Endodermal cell (in vitro differentiated cells): ENCODE results near the gene ZFP69. TPM values are rescaled to one million over a fixed set of nuclear protein-coding genes. Genes with fewer than 3 reads are reported as not detected.

ENCODE experiments used
- DNase-seq: peaks from one replicate; pipeline ENCODE4 v3.0.0-alpha.2; 2017
- H3K27ac ChIP-seq: 2 replicates; pipeline ENCODE4 v1.5.1; 2013; ENCODE audit warnings: mild to moderate bottlenecking, low read depth, low read length, moderate library complexity
- H3K27me3 ChIP-seq: 2 replicates; pipeline ENCODE4 v1.6.1; 2013; ENCODE audit warnings: mild to moderate bottlenecking, low read length, moderate library complexity; ENCODE audit not compliant: insufficient read depth, control insufficient read depth, poor library complexity, severe bottlenecking
- H3K36me3 ChIP-seq: 2 replicates; pipeline ENCODE4 v1.7.0; 2013; ENCODE audit warnings: mild to moderate bottlenecking, low read length, moderate library complexity; ENCODE audit not compliant: control insufficient read depth, insufficient read depth
- H3K4me1 ChIP-seq: one replicate; pipeline ENCODE4 v1.7.0; 2013; ENCODE audit warnings: low read length; ENCODE audit not compliant: control insufficient read depth, insufficient read depth
- H3K4me3 ChIP-seq: 2 replicates; pipeline ENCODE4 v1.5.1; 2013; ENCODE audit warnings: mild to moderate bottlenecking, low read length, moderate library complexity
- H3K9ac ChIP-seq: 2 replicates; pipeline ENCODE4 v1.6.1; 2013; ENCODE audit warnings: mild to moderate bottlenecking, low read length, moderate library complexity; ENCODE audit not compliant: poor library complexity, severe bottlenecking; ENCODE audit errors: extremely low read depth
- H3K9me3 ChIP-seq: 2 replicates; pipeline ENCODE4 v1.6.1; 2013; ENCODE audit warnings: mild to moderate bottlenecking, low read length, moderate library complexity; ENCODE audit not compliant: control insufficient read depth
- H3K27ac Mint-ChIP-seq: 2 replicates; pipeline ENCODE4 v1.8.0; 2020; ENCODE audit warnings: mixed read lengths
- H3K27me3 Mint-ChIP-seq: 2 replicates; pipeline ENCODE4 v1.8.0; 2021; ENCODE audit warnings: mild to moderate bottlenecking, mixed read lengths; ENCODE audit not compliant: insufficient read depth
- H3K36me3 Mint-ChIP-seq: 2 replicates; pipeline ENCODE4 v1.8.0; 2020; ENCODE audit warnings: low read depth, mixed read lengths
- H3K4me1 Mint-ChIP-seq: 2 replicates; pipeline ENCODE4 v1.8.0; 2020; ENCODE audit warnings: mixed read lengths
- H3K4me3 Mint-ChIP-seq: 2 replicates; pipeline ENCODE4 v1.8.0; 2020; ENCODE audit warnings: mild to moderate bottlenecking, moderate library complexity, mixed read lengths
- H3K9me3 Mint-ChIP-seq: 2 replicates; pipeline ENCODE4 v1.8.0; 2020; ENCODE audit warnings: mild to moderate bottlenecking, mixed read lengths
- WGBS, 2 experiments: methylation state at CpG; one replicate each; pipeline versions ENCODE4 v1.1.5 to v1.1.7; 2013; ENCODE audit warnings: missing lambda C conversion rate in 2 of 2, mixed read lengths in 1 of 2; ENCODE audit not compliant: insufficient coverage in 1 of 2, insufficient read length in 1 of 2; 5-methylcytosine and 5-hydroxymethylcytosine counted together
- total RNA-seq, 2 donors: library from RNA; stranded (reverse); fragmentation: NEBNext Ultra II Directional in 1 of 2; extraction: Animal tissue kit (Norgen Biotek cat#: 25700) in 1 of 2; gene quantifications; 2 replicates in 1 of 2; 3 replicates in 1 of 2; pipeline ENCODE4 v1.2.1, GENCODE V29; 2021
- TF ChIP-seq, protein P1 (sequence below): fragments of 200-600 bp; sonication (generic); conservative IDR thresholded peaks from 2 replicates; pipeline ENCODE4 v1.5.0; 2021; ENCODE audit warnings: antibody characterized with exemption, mild to moderate bottlenecking

ZFP69 gene
- total RNA-seq, 2 donors from 2014 or later, result 4.9 to 6.0 TPM

DNA sequence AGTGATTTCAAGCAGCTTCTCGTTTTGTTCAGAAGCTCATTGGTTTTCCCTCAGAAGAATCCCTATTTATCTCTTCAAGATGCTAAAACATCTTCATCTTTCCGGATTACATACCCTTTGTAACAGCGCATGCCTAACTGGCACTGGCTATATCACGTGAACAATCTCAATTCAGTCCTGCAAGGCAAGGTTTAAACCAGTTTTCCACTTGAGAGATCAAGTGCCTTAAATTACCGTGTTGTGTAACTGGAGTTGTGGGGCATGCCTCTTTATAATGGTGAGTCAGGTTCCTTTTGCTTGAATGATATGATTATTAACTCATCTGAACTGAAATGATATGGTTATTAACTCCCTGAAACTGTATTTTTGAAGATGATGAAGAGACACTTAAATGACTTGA, 37.8 kb upstream of the ZFP69 start:
- TF ChIP-seq, protein P1, sequence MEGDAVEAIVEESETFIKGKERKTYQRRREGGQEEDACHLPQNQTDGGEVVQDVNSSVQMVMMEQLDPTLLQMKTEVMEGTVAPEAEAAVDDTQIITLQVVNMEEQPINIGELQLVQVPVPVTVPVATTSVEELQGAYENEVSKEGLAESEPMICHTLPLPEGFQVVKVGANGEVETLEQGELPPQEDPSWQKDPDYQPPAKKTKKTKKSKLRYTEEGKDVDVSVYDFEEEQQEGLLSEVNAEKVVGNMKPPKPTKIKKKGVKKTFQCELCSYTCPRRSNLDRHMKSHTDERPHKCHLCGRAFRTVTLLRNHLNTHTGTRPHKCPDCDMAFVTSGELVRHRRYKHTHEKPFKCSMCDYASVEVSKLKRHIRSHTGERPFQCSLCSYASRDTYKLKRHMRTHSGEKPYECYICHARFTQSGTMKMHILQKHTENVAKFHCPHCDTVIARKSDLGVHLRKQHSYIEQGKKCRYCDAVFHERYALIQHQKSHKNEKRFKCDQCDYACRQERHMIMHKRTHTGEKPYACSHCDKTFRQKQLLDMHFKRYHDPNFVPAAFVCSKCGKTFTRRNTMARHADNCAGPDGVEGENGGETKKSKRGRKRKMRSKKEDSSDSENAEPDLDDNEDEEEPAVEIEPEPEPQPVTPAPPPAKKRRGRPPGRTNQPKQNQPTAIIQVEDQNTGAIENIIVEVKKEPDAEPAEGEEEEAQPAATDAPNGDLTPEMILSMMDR, result no peak
- Histone ChIP-seq H3K4me3 (no peak overlapping the region), H3K27me3 (no peaks in the 10 kb centered on the region), H3K36me3 (no peaks in the 10 kb centered on the region), H3K9me3 (no peaks in the 10 kb centered on the region), H3K27ac (no peak overlapping the region), H3K4me1 (no peaks in the 10 kb centered on the region), H3K9ac (no peak overlapping the region)
- H3K27ac Mint-ChIP-seq, result no peak overlapping the region
- 90 to 91% methylated on average over 3 to 5 of the region's 5 CpGs for WGBS, 2 experiments
- H3K4me1 Mint-ChIP-seq, result no peaks in the 10 kb centered on the region
- no peaks in the 10 kb centered on the region for H3K27me3 Mint-ChIP-seq
- DNase-seq, result no peak
- H3K4me3 Mint-ChIP-seq, result no peak overlapping the region
- H3K36me3 Mint-ChIP-seq, result no peaks in the 10 kb centered on the region
- no peaks in the 10 kb centered on the region for H3K9me3 Mint-ChIP-seq

- no peaks in the 10 kb centered on the region for H3K27me3 Mint-ChIP-seq
- TF ChIP-seq, protein P1, result peak; percentile 14
- peaks cover 40% of the 10 kb centered on the region for H3K9me3 Mint-ChIP-seq
- Histone ChIP-seq H3K9me3 (peaks cover 41% of the 10 kb centered on the region), H3K4me1 (no peaks in the 10 kb centered on the region), H3K4me3 (peak within 1 kb of the TSS; percentile 83), H3K27me3 (no peaks in the 10 kb centered on the region), H3K9ac (peak within 1 kb of the TSS; percentile 50), H3K36me3 (peaks cover 15% of the 10 kb centered on the region), H3K27ac (peak within 1 kb of the TSS; percentile 92)
- H3K4me3 Mint-ChIP-seq, result peak within 1 kb of the TSS; percentile 72
- WGBS, 2 experiments, result 1 to 4% methylated on average over 31 to 63 of the region's 64 CpGs
- H3K4me1 Mint-ChIP-seq, result peaks cover 14% of the 10 kb centered on the region
- DNase-seq, result peak; percentile 97
- peak within 1 kb of the TSS; percentile 93 for H3K27ac Mint-ChIP-seq
- peaks cover 35% of the 10 kb centered on the region for H3K36me3 Mint-ChIP-seq
Measured at GRCh38 chr1:40449684-40450494, 27.2 kb upstream of the ZFP69 start, which contains the start of gene ZFP69B. Gene ZFP69B, plus strand, starts transcription at chr1:40450476. Its CDS starts 486 bp downstream, at chr1:40450962.

GRCh38 chr1:40450495-40451237, 26.4 kb upstream of the ZFP69 start:
- Mint-ChIP-seq H3K4me3 (peak overlapping the region; percentile 72), H3K27me3 (no peaks in the 10 kb centered on the region), H3K36me3 (peaks cover 42% of the 10 kb centered on the region), H3K4me1 (peaks cover 14% of the 10 kb centered on the region), H3K27ac (peak overlapping the region; percentile 91), H3K9me3 (peaks cover 45% of the 10 kb centered on the region)
- 18 to 20% methylated on average over 13 to 22 of the region's 22 CpGs for WGBS, 2 experiments
- TF ChIP-seq, protein P1, result no peak
- Histone ChIP-seq H3K4me1 (no peaks in the 10 kb centered on the region), H3K27ac (peak overlapping the region; percentile 92), H3K9me3 (peaks cover 46% of the 10 kb centered on the region), H3K36me3 (peaks cover 22% of the 10 kb centered on the region), H3K4me3 (peak overlapping the region; percentile 83), H3K9ac (peak overlapping the region; percentile 50), H3K27me3 (no peaks in the 10 kb centered on the region)
- DNase-seq, result peak; percentile 73
